HG03565 (cell line): ENCODE measurements around the gene LILRB2.
"Not testable (repeated sequence)": the region's sequence is repeated elsewhere in the genome, so short reads cannot be mapped to it uniquely, and the experiment has no call there.

ENCODE experiments used
- ATAC-seq: cut with Tn5 transposase; IDR thresholded peaks from one replicate; pipeline ENCODE4 v1.9.1; 2021; ENCODE audit warnings: mild to moderate bottlenecking, moderate library complexity; ENCODE audit not compliant: unreplicated experiment

Gene LILRB2

GRCh38 chr19:54275951-54276350 is 5.0 kb downstream of the LILRB2 start:
- no peak for ATAC-seq

- not testable (repeated sequence) for ATAC-seq
Observed at GRCh38 chr19:54274516-54274915, 6.4 kb downstream of the LILRB2 start.

DNA sequence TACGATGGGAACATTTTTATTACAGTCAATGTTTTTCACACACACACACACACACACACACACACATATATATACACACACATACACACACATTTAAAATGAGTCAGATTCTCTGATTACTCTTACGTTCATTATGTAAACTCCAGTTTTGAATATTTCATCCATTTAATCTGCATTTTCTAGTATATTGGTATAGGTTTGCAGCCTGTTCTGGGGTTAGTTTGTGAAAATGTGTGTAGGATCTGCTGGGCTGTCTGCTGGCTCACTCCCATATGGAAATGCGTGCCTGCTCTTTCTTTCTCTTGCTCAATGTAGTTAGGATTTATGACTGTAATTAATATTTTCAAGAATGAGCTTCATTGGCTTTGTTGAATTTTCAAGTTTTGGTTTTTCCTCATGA is 7.1 kb downstream of the LILRB2 start:
- no peak for ATAC-seq

- not testable (repeated sequence) for ATAC-seq
Observed at GRCh38 chr19:54272181-54272580, 8.7 kb downstream of the LILRB2 start.

GRCh38 chr19:54271587-54271986 is 9.3 kb downstream of the LILRB2 start:
- ATAC-seq = not testable (repeated sequence)

- no peak for ATAC-seq
Observed at GRCh38 chr19:54271106-54271505, 9.8 kb downstream of the LILRB2 start.

GRCh38 chr19:54268936-54269335 is 12.0 kb downstream of the LILRB2 start:
- ATAC-seq = no peak

DNA sequence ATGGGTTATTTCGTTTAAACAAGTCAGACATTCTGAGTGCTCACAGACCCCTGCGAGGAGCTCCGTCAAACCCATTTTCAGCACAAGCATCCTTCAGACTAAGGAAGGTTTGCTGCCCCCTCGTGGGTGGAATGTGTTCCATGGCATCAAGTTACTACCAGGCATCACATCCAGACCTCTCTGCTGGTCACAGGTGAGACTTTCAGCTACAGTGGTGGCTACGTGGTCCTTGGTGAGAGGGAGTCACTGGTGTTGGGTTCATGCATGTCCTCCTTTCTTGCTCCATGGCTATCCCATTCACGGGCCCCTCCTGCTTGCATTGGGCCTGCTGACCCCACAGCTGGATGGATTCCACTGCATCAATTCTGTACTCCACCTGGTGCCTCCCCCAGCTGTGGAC is 14.8 kb downstream of the LILRB2 start:
- no peak for ATAC-seq

DNA sequence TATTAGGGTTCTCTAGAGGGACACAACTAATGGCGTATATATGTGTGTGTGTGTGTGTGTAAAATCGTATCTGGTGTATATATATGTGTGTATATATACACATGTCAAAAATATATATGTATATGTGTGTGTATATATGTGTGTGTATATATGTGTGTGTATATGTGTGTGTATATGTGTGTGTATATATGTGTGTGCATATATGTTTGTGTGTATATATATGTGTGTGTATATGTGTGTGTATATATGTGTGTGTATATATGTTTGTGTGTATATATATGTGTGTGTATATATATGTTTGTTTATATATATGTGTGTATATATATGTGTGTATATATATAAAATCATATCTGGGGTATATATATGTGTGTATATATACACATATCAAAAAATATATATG is 18.4 kb downstream of the LILRB2 start:
- no peak for ATAC-seq

GRCh38 chr19:54262066-54262465 is 18.8 kb downstream of the LILRB2 start:
- ATAC-seq = no peak

DNA sequence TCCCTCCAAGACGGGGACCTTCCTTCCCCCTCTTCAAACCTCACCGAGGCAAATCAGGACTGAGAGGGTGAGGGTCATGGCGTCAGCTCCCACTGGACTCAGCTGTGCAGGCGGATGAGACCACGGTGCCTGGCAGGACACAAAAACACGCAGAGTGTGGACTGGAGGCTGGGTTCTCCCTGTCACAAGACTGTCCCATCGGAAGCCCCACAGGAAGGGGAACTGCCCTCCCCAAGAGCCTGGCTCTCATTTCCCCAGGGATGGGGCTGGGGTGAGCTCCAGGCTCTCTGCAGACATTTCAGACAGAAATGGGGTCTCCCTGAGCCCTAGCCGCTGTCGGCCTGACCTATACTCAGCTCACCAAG is 23.8 kb downstream of the LILRB2 start, which contains the start of gene LILRB5:
Gene LILRB5 (minus strand): TSS at position 158 of the 365 bp plus-strand sequence. CDS start 80 bp downstream, at position 78.
- ATAC-seq = no peak

DNA sequence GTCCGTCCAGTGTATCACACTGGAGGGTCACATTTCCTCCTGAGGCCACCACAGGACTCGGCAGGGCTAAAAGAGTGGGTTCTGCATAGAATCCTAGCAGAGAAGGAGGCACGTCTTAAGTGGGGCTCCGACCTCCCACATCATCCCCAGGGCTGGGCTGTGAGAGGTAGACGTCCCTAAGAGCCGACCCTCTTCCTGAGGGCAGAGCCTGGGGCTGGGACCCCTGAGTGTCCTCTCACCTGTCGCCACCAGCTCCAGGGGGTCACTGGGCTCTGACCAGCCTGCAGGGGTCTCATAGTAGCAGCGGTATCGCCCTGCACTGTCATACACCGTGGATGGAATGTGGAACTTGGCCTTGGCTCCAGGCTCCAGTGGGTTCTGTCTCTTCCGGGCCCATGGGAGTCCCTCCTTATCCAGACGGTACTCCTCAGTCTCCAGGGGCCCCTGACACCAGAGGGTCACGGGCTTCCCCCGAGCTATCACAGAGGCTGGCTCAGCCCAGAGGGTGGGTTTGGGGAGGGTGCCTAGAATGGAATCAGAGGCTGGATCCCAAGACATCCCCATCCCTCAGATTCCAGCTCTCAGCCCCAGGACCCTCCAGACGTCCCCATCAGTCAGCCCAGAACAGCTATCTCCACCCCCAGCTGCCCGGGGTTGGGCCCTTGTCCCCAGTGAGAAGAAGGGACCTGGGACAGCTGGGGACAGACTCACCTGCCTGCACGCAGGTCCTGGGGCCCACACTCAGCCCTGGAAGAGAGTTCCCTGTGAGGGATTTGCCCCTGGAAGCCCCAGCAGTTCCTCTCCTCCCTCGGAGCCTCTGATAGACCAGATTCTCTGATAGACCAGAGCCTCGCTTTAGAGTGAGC is 24.4 kb downstream of the LILRB2 start:
- no peak for ATAC-seq

DNA sequence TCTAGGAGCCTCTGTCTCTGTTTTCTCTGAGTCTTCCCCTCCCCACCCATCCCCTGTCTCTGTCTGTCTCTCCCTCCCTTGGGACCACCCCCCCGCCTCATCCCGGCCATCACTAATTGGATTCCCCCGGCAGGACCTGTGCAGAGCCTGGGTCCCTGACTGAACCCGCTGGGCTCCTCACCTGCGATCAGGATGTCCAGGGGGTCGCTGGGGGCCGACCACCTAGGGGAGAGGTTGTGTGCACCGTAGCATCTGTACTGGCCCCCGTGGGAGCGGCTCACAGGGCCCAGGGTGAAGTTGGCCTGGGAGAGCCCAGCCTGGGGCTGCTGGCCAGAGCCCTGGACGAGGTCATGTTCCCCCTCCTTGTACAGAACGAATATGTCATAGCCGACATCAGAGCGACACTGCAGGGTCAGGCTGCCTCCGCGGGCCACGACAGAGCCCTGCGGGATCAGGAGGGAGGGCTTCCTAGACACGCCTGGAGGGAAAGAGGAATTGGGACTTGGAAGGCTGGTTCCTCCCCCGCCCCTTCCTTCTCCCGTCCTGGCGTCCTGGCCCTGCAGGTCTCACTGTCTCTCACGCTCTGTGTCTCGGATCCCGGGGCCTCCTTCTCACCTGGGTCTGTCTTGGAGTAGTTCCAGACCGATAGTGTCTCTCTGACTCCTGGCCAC is 25.7 kb downstream of the LILRB2 start:
- no peak for ATAC-seq

DNA sequence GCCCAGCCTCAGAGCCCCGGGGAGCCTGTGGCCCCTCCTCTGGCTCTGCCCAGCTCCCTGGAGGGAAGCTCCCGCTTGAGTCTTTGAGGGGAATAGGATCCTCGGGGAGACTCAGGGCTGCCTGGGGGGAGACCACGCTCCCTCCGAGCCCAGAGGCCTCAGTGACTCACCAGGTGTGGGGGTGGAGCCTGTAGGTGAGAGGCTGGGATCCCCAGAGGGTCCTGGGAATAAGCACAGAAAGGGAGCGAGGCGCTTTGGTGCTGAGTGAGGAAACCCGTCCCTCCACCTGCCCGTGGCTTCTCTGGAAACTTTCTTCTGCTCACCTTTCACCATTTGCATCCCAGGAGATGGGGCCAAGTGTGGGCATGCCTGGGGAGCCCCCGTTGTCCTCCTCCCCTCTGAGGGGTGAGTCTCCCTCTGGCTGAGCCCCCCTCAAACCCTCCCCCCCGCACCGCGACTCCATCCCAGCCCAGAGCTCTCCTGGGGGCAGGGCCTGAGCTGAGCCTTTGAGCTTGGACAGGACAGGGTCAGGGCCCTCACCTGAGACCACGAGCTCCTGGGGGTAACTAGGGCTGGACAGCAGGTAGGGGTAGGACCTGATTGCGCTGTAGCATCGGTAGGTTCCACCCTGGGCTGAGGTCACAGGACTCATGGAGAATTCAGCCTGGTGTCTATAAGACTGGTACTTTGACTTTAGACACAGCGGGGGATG is 26.6 kb downstream of the LILRB2 start:
- ATAC-seq = no peak

- ATAC-seq = no peak
Observed at GRCh38 chr19:54253331-54254194, 27.3 kb downstream of the LILRB2 start.

GRCh38 chr19:54252845-54253244 is 28.1 kb downstream of the LILRB2 start:
- ATAC-seq = no peak

- ATAC-seq = no peak
Observed at GRCh38 chr19:54252243-54252642, 28.7 kb downstream of the LILRB2 start.

GRCh38 chr19:54248016-54248601 is 32.8 kb downstream of the LILRB2 start:
- ATAC-seq = no peak

GRCh38 chr19:54247106-54247930 is 33.6 kb downstream of the LILRB2 start:
- no peak for ATAC-seq
